HG03342 (cell line): ENCODE results near the gene TWIST1.

Experiments
- ATAC-seq: cut with Tn5 transposase; IDR thresholded peaks from one replicate; pipeline ENCODE4 v1.9.1; 2021; ENCODE audit warnings: mild to moderate bottlenecking, moderate library complexity; ENCODE audit not compliant: unreplicated experiment

The TWIST1 gene

GRCh38 chr7:19097165-19098055, 20.0 kb downstream of the TWIST1 start:
- no peak for ATAC-seq

GRCh38 chr7:19095353-19095860, 22.0 kb downstream of the TWIST1 start:
- ATAC-seq, result no peak

- ATAC-seq, result no peak
Observed at GRCh38 chr7:19094598-19095352, 22.7 kb downstream of the TWIST1 start.

GRCh38 chr7:19094138-19094537, 23.3 kb downstream of the TWIST1 start:
- ATAC-seq, result no peak

GRCh38 chr7:19091550-19092200, 25.8 kb downstream of the TWIST1 start:
- no peak for ATAC-seq

GRCh38 chr7:19090526-19090925, 26.9 kb downstream of the TWIST1 start:
- no peak for ATAC-seq

- ATAC-seq, result no peak
Observed at GRCh38 chr7:19089797-19090196, 27.6 kb downstream of the TWIST1 start.

- no peak for ATAC-seq
Observed at GRCh38 chr7:19089378-19089777, 28.1 kb downstream of the TWIST1 start.

GRCh38 chr7:19080093-19080492, 37.3 kb downstream of the TWIST1 start:
- ATAC-seq, result no peak

GRCh38 chr7:19079066-19079465, 38.4 kb downstream of the TWIST1 start:
- no peak for ATAC-seq

GRCh38 chr7:19069842-19070241, 47.6 kb downstream of the TWIST1 start:
- ATAC-seq, result no peak

- no peak for ATAC-seq
Observed at GRCh38 chr7:19066170-19066569, 51.3 kb downstream of the TWIST1 start.
